ENCODE results near the gene C1QTNF8. TPM values are rescaled to one million over a fixed set of nuclear protein-coding genes. Genes with fewer than 3 reads are reported as not detected.

C1QTNF8 gene
- total RNA-seq, 1 experiment from 2014 or later, result not detected

DNA sequence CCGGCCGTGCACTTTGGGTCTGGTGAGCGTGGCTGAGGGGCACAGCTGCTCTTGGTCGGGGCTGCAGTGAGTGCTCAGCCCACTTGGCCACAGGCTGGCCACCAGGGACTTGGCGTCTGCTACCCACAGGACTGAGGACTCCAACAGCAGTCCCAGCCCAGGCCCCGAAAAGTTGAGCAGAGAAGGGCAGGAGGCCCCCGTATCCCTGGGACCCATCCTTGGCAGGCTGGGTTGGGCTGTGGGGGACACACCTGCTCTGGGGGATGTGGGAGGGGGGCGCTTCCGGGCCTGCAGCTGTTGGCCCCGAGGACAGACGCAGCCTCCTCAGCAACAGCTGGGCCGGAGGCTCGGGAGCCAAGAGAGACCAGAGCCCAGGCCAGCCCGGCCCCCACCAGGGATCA, 42.9 kb downstream of the C1QTNF8 start:
- no peaks in the 10 kb centered on the region for H3K9me3 ChIP-seq (ENCODE audit: low read length)
- CTCF ChIA-PET, result no interaction called here
- H3K9ac ChIP-seq (ENCODE audit: low read length), result no peak overlapping the region
- DNase-seq (no peak), ATAC-seq (no peak)
- no peak for TF ChIP-seq EZH2phosphoT487 (IDR thresholded peaks at IDR 0.05; ENCODE audit: borderline replicate concordance, low read length)
- no peak for TF ChIP-seq CTCF (conservative IDR thresholded peaks at IDR 0.05; ENCODE audit: low read depth, low read length)
- TF ChIP-seq EZH2 (IDR thresholded peaks at IDR 0.05; ENCODE audit: low read length, unreplicated experiment), result no peak
- no peaks in the 10 kb centered on the region for H3K36me3 ChIP-seq (ENCODE audit: low read depth, low read length)
- BruUV-seq (replicated peaks), result no TSS peak
- no peaks in the 10 kb centered on the region for H4K20me1 ChIP-seq (ENCODE audit: low read length)
- H3K4me2 ChIP-seq (ENCODE audit: low read length), result no peak overlapping the region
- H2AFZ ChIP-seq (ENCODE audit: low read length), result no peak overlapping the region
- no peaks in the 10 kb centered on the region for H3K4me1 ChIP-seq (ENCODE audit: insufficient read depth, low read length)
- H3K79me2 ChIP-seq (ENCODE audit: low read length), result no peaks in the 10 kb centered on the region
- no peaks in the 10 kb centered on the region for H3K27me3 ChIP-seq (ENCODE audit: low read length)
- POLR2A ChIA-PET (ENCODE audit: unreplicated experiment), result no interaction called here
- no peaks in the 10 kb centered on the region for H3K9me2 ChIP-seq (replicated peaks; ENCODE audit: low read length)
- no peak overlapping the region for H3K27ac ChIP-seq (ENCODE audit: low read length)
- H3K4me3 ChIP-seq (ENCODE audit: low read length), result no peak overlapping the region
- no peaks in the 10 kb centered on the region for H3F3A ChIP-seq (ENCODE audit: low read length, unreplicated experiment)
- intact Hi-C loops (cut with micrococcal nuclease), result no loop called here

GRCh38 chr16:1052721-1053120, 43.3 kb downstream of the C1QTNF8 start:
- Histone ChIP-seq H3K9me3 (ENCODE audit: low read length) (no peaks in the 10 kb centered on the region), H3K9me2 (replicated peaks; ENCODE audit: low read length) (no peaks in the 10 kb centered on the region), H3K79me2 (ENCODE audit: low read length) (no peaks in the 10 kb centered on the region), H3K4me3 (ENCODE audit: low read length) (no peak overlapping the region), H2AFZ (ENCODE audit: low read length) (no peak overlapping the region), H3K9ac (ENCODE audit: low read length) (no peak overlapping the region), H4K20me1 (ENCODE audit: low read length) (no peaks in the 10 kb centered on the region), H3K4me2 (ENCODE audit: low read length) (no peak overlapping the region), H3K27me3 (ENCODE audit: low read length) (no peaks in the 10 kb centered on the region), H3K27ac (ENCODE audit: low read length) (no peak overlapping the region), H3F3A (ENCODE audit: low read length, unreplicated experiment) (no peaks in the 10 kb centered on the region), H3K4me1 (ENCODE audit: insufficient read depth, low read length) (no peaks in the 10 kb centered on the region), H3K36me3 (ENCODE audit: low read depth, low read length) (no peaks in the 10 kb centered on the region)
- intact Hi-C loops (cut with micrococcal nuclease), result no loop called here
- DNase-seq (no peak), ATAC-seq (no peak)
- TF ChIP-seq EZH2phosphoT487 (IDR thresholded peaks at IDR 0.05; ENCODE audit: borderline replicate concordance, low read length) (no peak), CTCF (conservative IDR thresholded peaks at IDR 0.05; ENCODE audit: low read depth, low read length) (no peak), EZH2 (IDR thresholded peaks at IDR 0.05; ENCODE audit: low read length, unreplicated experiment) (no peak)
- CTCF ChIA-PET, result no interaction called here
- POLR2A ChIA-PET (ENCODE audit: unreplicated experiment), result no interaction called here
- BruUV-seq (replicated peaks), result no TSS peak

DNA sequence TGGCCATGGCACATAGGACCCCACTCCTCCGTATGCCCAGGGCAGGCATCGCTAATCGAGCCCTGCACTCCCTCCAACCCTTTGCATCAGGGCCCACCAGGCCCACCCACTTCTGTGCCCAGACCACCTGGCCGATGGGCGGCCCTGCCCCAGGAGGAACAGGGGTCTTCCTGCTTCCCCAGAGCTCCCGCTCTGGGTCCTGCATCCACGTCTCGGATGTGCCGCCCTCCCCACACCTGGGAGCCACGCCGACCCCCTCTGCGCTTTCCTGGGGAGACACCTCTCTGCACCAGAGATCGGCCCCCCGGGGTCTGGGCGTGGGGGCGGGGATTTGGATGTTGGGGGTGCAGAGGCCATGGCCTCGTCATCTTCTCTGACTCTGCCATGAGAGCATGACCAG, 44.6 kb downstream of the C1QTNF8 start:
- intact Hi-C loops (cut with micrococcal nuclease), result no loop called here
- ATAC-seq, result no peak
- no peak overlapping the region for H3K4me2 ChIP-seq (ENCODE audit: low read length)
- no TSS peak for BruUV-seq (replicated peaks)
- H3K9me2 ChIP-seq (replicated peaks; ENCODE audit: low read length), result no peaks in the 10 kb centered on the region
- H3K4me1 ChIP-seq (ENCODE audit: insufficient read depth, low read length), result no peaks in the 10 kb centered on the region
- H3K36me3 ChIP-seq (ENCODE audit: low read depth, low read length), result no peaks in the 10 kb centered on the region
- no peaks in the 10 kb centered on the region for H3F3A ChIP-seq (ENCODE audit: low read length, unreplicated experiment)
- no peaks in the 10 kb centered on the region for H3K79me2 ChIP-seq (ENCODE audit: low read length)
- H3K9ac ChIP-seq (ENCODE audit: low read length), result no peak overlapping the region
- no peak overlapping the region for H2AFZ ChIP-seq (ENCODE audit: low read length)
- ChIA-PET POLR2A (ENCODE audit: unreplicated experiment) (no interaction called here), CTCF (no interaction called here)
- no peak overlapping the region for H3K4me3 ChIP-seq (ENCODE audit: low read length)
- no peaks in the 10 kb centered on the region for H3K9me3 ChIP-seq (ENCODE audit: low read length)
- DNase-seq, result no peak
- no peak for TF ChIP-seq EZH2 (IDR thresholded peaks at IDR 0.05; ENCODE audit: low read length, unreplicated experiment)
- TF ChIP-seq EZH2phosphoT487 (IDR thresholded peaks at IDR 0.05; ENCODE audit: borderline replicate concordance, low read length), result no peak
- no peak for TF ChIP-seq CTCF (conservative IDR thresholded peaks at IDR 0.05; ENCODE audit: low read depth, low read length)
- no peaks in the 10 kb centered on the region for H4K20me1 ChIP-seq (ENCODE audit: low read length)
- no peaks in the 10 kb centered on the region for H3K27me3 ChIP-seq (ENCODE audit: low read length)
- no peak overlapping the region for H3K27ac ChIP-seq (ENCODE audit: low read length)
